SK-MEL-5 (cell line): Measurements from ENCODE around the gene FBLIM1. TPM values are rescaled to one million over a fixed set of nuclear protein-coding genes. Genes with fewer than 3 reads are reported as not detected.
A peak's percentile ranks its signal among the peaks of the same experiment; 100 is the strongest.
"Not testable (repeated sequence)": the region's sequence is repeated elsewhere in the genome, so short reads cannot be mapped to it uniquely, and the experiment has no call there.

Source experiments
- DNase-seq: peaks from one replicate; pipeline ENCODE4 v3.0.0-alpha.2; 2016; ENCODE audit warnings: low read depth, low spot score
- in situ Hi-C: cut with HindIII; loops from 2 replicates; pipeline ENCODE4 v1.10.0; 2016; ENCODE audit warnings: low sequenced_read_pairs, high pct_unique_total_duplicates, low pct_unique_long_range_greater_than_20kb
- total RNA-seq: library from RNA; depleted of rRNA; stranded (reverse); fragments of >200 nt; shearing (Covaris generic); gene quantifications from 2 replicates; pipeline ENCODE4 v1.2.3, GENCODE V29; 2014; rRNA removed

The FBLIM1 gene
- total RNA-seq, 1 experiment from 2014 or later: 0.77 TPM

GRCh38 chr1:15826810-15827507 is 68.4 kb downstream of the FBLIM1 start:
- in situ Hi-C loops: no loop called here
- DNase-seq: no peak

- in situ Hi-C loops, DNase-seq: not testable (repeated sequence)
Observed at GRCh38 chr1:15827567-15827966, 69.0 kb downstream of the FBLIM1 start.

GRCh38 chr1:15828931-15829330 is 70.3 kb downstream of the FBLIM1 start:
- in situ Hi-C loops, DNase-seq: not testable (repeated sequence)

GRCh38 chr1:15830258-15830657 is 71.7 kb downstream of the FBLIM1 start:
- in situ Hi-C loops: no loop called here

GRCh38 chr1:15833069-15833679 is 74.6 kb downstream of the FBLIM1 start:
- in situ Hi-C loops: no loop called here
- peak; percentile 70 for DNase-seq

More at GRCh38 chr1:15830258-15830657, 71.7 kb downstream of the FBLIM1 start:
- no peak for DNase-seq

- in situ Hi-C loops: no loop called here
- no peak for DNase-seq
Observed at GRCh38 chr1:15833842-15834405, 75.3 kb downstream of the FBLIM1 start.

- peak; percentile 88 for DNase-seq
- in situ Hi-C loops: no loop called here
Observed at GRCh38 chr1:15834406-15835204, 76.0 kb downstream of the FBLIM1 start.

- in situ Hi-C loops: no loop called here
- no peak for DNase-seq
Observed at GRCh38 chr1:15835205-15835740, 76.7 kb downstream of the FBLIM1 start.

- in situ Hi-C loops: no loop called here
- DNase-seq: peak; percentile 98
Observed at GRCh38 chr1:15835741-15836510, 77.3 kb downstream of the FBLIM1 start.

Other genes starting within 250 kb of the FBLIM1 start
- gene CASP9, start 234.6 kb upstream of the FBLIM1 start, total RNA-seq: 14.7 and 17.1 TPM in 2 replicates
- 11.5 and 15.1 TPM in 2 replicates for gene DNAJC16, start 231.9 kb upstream of the FBLIM1 start, total RNA-seq
- 0.05 TPM in 1 of 2 replicates, not detected in the other for gene AGMAT, start 173.7 kb upstream of the FBLIM1 start, total RNA-seq
- gene DDI2, start 141.3 kb upstream of the FBLIM1 start, total RNA-seq: 18.6 and 18.8 TPM in 2 replicates
- 37.6 TPM in 2 replicates for gene PLEKHM2, start 74.5 kb upstream of the FBLIM1 start, total RNA-seq
- 0.40 and 1.3 TPM in 2 replicates for gene SLC25A34, start 22.5 kb upstream of the FBLIM1 start, total RNA-seq
- gene TMEM82, start 16.3 kb upstream of the FBLIM1 start, total RNA-seq: not detected in 2 replicates
- 8.3 and 9.2 TPM in 2 replicates for gene UQCRHL, start 48.9 kb downstream of the FBLIM1 start, total RNA-seq
- 10.1 and 11.5 TPM in 2 replicates for gene SPEN, start 88.9 kb downstream of the FBLIM1 start, total RNA-seq
- 30.6 and 35.5 TPM in 2 replicates for gene ZBTB17, start 217.3 kb downstream of the FBLIM1 start, total RNA-seq
- gene SRARP, start 245.4 kb downstream of the FBLIM1 start, total RNA-seq: not detected in 2 replicates